Karpas-422 (cell line): ENCODE results near the gene BAHCC1. TPM values are rescaled to one million over a fixed set of nuclear protein-coding genes. Genes with fewer than 3 reads are reported as not detected.

ENCODE experiments used
- DNase-seq: peaks from one replicate; pipeline ENCODE4 v3.0.0-alpha.2; 2015
- H2AFZ ChIP-seq: fragments of 200-600 bp; sonication (generic); 2 replicates; pipeline ENCODE4 v1.6.1; 2014; ENCODE audit warnings: antibody characterized with exemption, low read length, mixed read lengths
- H3K27ac ChIP-seq: fragments of 200-600 bp; sonication (generic); 2 replicates; pipeline ENCODE4 v1.5.1; 2014; ENCODE audit warnings: mild to moderate bottlenecking, low read length, moderate library complexity
- H3K27me3 ChIP-seq: fragments of 200-600 bp; sonication (generic); 2 replicates; pipeline ENCODE4 v1.6.1; 2014; ENCODE audit warnings: low read length, mixed read lengths
- H3K36me3 ChIP-seq: fragments of 200-600 bp; sonication (generic); 2 replicates; pipeline ENCODE4 v1.6.1; 2014; ENCODE audit warnings: low read length, mixed read lengths; ENCODE audit not compliant: insufficient read depth
- H3K4me1 ChIP-seq: fragments of 200-600 bp; sonication (generic); 2 replicates; pipeline ENCODE4 v1.6.1; 2014; ENCODE audit warnings: mild to moderate bottlenecking, low read length, mixed read lengths
- H3K4me2 ChIP-seq: fragments of 200-600 bp; sonication (generic); 2 replicates; pipeline ENCODE4 v1.6.1; 2014; ENCODE audit warnings: low read length, low read depth, mild to moderate bottlenecking; ENCODE audit not compliant: poor library complexity, severe bottlenecking
- H3K4me3 ChIP-seq: fragments of 200-600 bp; sonication (generic); 2 replicates; pipeline ENCODE4 v1.5.1; 2014; ENCODE audit warnings: mild to moderate bottlenecking, antibody characterized with exemption, low read length, mixed read lengths
- H3K79me2 ChIP-seq: fragments of 200-600 bp; sonication (generic); 2 replicates; pipeline ENCODE4 v1.6.1; 2014; ENCODE audit warnings: mild to moderate bottlenecking, low read length, mixed read lengths
- H3K9ac ChIP-seq: fragments of 200-600 bp; sonication (generic); 2 replicates; pipeline ENCODE4 v1.6.0; 2014; ENCODE audit warnings: low read length
- H3K9me2 ChIP-seq: fragments of 200-600 bp; sonication (generic), shearing (Covaris generic); replicated peaks from 2 replicates; pipeline ENCODE4 v1.6.0; 2014; ENCODE audit warnings: mild to moderate bottlenecking, low read length, moderate library complexity; ENCODE audit not compliant: insufficient read depth
- H3K9me3 ChIP-seq: fragments of 300-700, 200-600 bp; sonication (generic); 2 replicates; pipeline ENCODE4 v1.6.1; 2014; ENCODE audit warnings: low read length, mixed read lengths
- H4K20me1 ChIP-seq: fragments of 200-600 bp; sonication (generic); 2 replicates; pipeline ENCODE4 v1.6.1; 2014; ENCODE audit warnings: mild to moderate bottlenecking, antibody characterized with exemption, low read length, low read depth; ENCODE audit not compliant: insufficient read depth
- total RNA-seq: library from RNA; depleted of rRNA; stranded (reverse); fragments of >200 nt; shearing (Covaris generic); gene quantifications from 2 replicates; pipeline ENCODE4 v1.2.3, GENCODE V29; 2014; ENCODE audit warnings: low replicate concordance; rRNA removed

BAHCC1 gene
- not detected in 2 replicates for total RNA-seq

DNA sequence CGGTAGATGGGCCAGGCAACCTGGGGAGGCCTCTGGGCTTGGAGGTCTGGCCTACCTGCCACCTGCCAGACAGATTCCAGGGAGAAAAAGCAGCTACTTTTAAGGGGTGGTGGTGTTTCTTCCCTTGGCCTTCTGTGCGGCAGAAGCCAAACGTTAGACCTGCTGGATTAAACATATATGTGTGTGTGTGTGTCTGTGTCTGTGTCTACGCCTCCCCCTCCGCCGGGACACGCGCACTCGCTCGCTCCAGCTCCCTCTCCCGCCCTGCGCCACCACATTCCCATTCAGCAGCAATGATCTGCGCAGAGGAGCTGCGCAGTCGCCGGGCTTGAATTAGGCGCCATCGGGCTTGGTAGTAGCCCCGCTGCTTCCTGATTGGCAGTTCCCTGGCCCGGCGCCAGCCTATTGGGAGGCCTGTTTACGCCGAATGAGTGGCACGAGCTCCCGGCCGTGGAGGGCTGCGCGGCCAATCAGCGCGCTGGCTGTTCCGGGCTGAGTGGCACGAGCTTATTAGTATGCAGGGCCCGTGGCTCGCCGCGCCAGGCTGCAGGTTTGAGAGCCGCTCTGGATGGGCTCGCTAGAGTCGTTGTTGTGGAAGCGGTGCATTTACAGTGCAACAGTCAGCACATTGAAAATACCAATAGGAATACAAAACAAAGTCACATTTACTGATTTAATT, at the start of gene BAHCC1:
BAHCC1 (plus strand) TSS at position 537 of the 679 bp plus-strand sequence. CDS start 4,283 bp downstream, outside the sequence.
- Histone ChIP-seq H3K27me3 (no peaks in the 10 kb centered on the region), H4K20me1 (no peaks in the 10 kb centered on the region), H3K9me3 (no peaks in the 10 kb centered on the region), H3K4me3 (no peak within 1 kb of the TSS), H3K4me1 (no peaks in the 10 kb centered on the region), H3K4me2 (no peak within 1 kb of the TSS), H3K9me2 (no peaks in the 10 kb centered on the region), H3K36me3 (no peaks in the 10 kb centered on the region), H2AFZ (no peak within 1 kb of the TSS), H3K79me2 (no peaks in the 10 kb centered on the region), H3K9ac (no peak within 1 kb of the TSS), H3K27ac (no peak within 1 kb of the TSS)
- no peak for DNase-seq

DNA sequence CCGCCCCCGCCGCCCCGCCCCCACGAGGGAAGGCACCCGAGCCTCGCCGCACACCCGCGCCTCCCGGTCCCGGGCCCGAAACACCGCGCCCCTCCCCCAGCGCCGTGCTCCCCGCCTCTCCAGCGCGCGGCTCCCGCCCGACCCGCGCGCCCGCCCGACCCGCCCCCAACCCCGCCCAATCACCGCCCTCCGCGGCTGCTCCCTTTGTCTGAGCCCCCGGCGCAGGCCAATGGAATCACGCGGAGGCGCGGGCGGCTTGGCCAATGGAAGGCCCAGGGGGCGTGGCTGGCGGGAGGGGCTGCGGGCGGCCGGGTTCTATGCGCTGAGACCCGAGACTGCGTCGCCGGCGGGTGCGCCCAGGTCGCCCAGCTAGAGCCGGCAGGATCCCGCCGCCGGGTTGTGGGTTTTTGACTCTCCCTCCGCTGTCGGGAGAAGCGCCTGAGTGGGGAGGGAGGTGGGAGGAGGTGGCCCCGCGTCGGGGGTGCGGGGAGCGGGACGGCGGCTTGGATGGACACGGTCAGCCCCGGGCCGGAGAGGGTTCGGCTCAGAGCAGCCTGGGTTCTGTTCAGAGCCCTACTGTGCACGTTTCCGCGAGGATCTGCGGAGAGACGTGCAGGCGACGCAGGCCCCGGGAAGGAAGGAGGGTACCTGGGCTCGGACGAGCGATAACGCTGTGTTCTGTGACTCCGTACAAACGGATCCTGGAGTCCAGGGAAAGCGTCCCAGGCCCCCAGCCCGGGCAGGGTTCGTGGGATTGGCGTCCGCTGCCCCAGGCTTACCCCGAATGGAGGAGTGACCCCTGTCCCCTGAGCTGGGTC, 49.0 kb upstream of the BAHCC1 start:
- no peaks in the 10 kb centered on the region for H3K79me2 ChIP-seq
- H3K4me1 ChIP-seq: peaks cover 3% of the 10 kb centered on the region
- H3K9ac ChIP-seq: no peak overlapping the region

DNA sequence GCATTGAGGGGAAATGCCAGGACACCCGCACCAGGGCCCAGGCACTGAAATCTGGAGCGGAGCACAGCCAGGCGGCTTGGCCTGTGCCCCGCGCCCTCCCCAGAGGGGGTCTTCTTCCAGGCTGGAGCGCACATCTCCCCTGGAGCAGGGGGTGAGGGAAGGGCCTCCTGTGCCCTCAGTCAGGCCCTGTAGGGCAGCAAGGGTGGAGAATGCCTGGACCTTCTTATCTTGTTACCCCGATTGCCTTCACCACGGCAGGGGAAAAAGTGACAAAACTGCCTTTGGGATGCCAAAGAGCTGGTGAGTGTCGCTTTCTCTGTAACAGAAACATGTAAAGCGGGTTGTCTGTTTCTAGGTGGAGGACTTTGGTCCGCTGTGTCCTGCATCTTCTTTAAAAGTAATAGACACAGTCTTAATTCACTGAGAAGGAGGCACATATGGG, 48.3 kb upstream of the BAHCC1 start:
- H4K20me1 ChIP-seq: no peaks in the 10 kb centered on the region
- no peaks in the 10 kb centered on the region for H3K27me3 ChIP-seq
- H3K4me1 ChIP-seq: peaks cover 3% of the 10 kb centered on the region
- no peak overlapping the region for H3K27ac ChIP-seq
- no peaks in the 10 kb centered on the region for H3K9me3 ChIP-seq
- no peaks in the 10 kb centered on the region for H3K36me3 ChIP-seq
- H3K4me2 ChIP-seq: no peak overlapping the region
- H3K79me2 ChIP-seq: no peaks in the 10 kb centered on the region
- H3K9me2 ChIP-seq: no peaks in the 10 kb centered on the region
- H2AFZ ChIP-seq: no peak overlapping the region
- H3K4me3 ChIP-seq: no peak overlapping the region
- no peak overlapping the region for H3K9ac ChIP-seq
- no peak for DNase-seq

More for the DNA sequence above, 49.0 kb upstream of the BAHCC1 start:
- H3K4me2 ChIP-seq: no peak overlapping the region
- H3K9me3 ChIP-seq: no peaks in the 10 kb centered on the region
- DNase-seq: peak; percentile 97
- H3K4me3 ChIP-seq: no peak overlapping the region; the same call in 1 of the 2 replicates
- no peaks in the 10 kb centered on the region for H3K36me3 ChIP-seq
- H3K27ac ChIP-seq: no peak overlapping the region
- peak overlapping the region; percentile 75 for H2AFZ ChIP-seq
- no peaks in the 10 kb centered on the region for H3K9me2 ChIP-seq
- H4K20me1 ChIP-seq: no peaks in the 10 kb centered on the region
- H3K27me3 ChIP-seq: no peaks in the 10 kb centered on the region

- Histone ChIP-seq H3K4me2 (no peak overlapping the region), H2AFZ (no peak overlapping the region), H4K20me1 (no peaks in the 10 kb centered on the region), H3K9me2 (no peaks in the 10 kb centered on the region), H3K27me3 (no peaks in the 10 kb centered on the region), H3K27ac (no peak overlapping the region), H3K9me3 (no peaks in the 10 kb centered on the region), H3K4me3 (no peak overlapping the region), H3K4me1 (peaks cover 3% of the 10 kb centered on the region), H3K9ac (no peak overlapping the region), H3K79me2 (no peaks in the 10 kb centered on the region), H3K36me3 (no peaks in the 10 kb centered on the region)
- DNase-seq: no peak
Observed at GRCh38 chr17:81347437-81347836, 47.8 kb upstream of the BAHCC1 start.

DNA sequence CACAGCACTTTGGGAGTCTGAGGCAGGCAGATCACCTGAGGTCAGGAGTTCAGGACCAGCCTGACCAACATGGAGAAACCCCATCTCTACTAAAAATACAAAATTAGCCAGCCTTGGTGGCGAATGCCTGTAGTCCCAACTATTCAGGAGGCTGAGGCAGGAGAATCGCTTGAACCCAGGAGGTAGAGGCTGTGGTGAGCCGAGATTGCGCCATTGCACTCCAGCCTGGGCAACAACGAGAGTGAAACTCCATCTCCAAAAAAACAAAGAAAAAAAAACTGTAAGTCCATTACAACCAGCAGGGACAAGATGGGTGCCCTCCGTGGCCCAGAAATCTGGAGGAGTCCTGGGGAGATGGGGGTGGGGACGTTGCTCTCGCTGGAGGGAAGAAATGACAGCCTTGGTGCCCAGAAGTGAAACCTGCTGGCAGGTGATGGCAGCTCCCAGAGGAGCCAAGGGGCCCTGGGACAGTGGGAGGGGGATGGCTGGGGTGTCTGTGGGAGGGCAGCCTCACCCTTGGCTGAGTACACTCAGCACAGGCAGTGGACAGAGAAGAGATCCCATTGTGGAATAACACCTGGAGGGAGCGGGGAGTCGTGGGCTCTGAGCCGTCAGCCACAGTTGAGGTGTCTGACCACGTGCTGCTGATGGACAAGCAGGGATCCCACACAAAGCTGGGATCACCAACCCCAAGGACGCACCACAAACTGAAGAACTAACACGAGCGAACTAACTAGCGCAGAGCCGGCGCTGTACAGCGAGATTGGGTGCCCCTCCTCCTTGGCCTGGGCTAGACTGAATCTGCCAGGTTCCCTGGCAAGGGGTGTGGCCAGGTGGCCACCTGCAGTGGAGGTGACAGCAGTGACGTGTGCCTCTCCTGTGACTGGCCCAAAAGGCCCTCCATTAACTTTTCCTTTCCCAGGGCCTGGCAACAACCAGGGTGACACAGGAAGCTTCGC, 46.9 kb upstream of the BAHCC1 start:
- Histone ChIP-seq H3K9ac (no peak overlapping the region), H3K9me3 (no peaks in the 10 kb centered on the region), H3K4me1 (peaks cover 3% of the 10 kb centered on the region), H3K36me3 (no peaks in the 10 kb centered on the region), H3K4me3 (no peak overlapping the region), H3K9me2 (no peaks in the 10 kb centered on the region), H3K79me2 (no peaks in the 10 kb centered on the region), H3K27ac (no peak overlapping the region), H3K4me2 (no peak overlapping the region), H3K27me3 (no peaks in the 10 kb centered on the region), H4K20me1 (no peaks in the 10 kb centered on the region), H2AFZ (no peak overlapping the region)
- no peak for DNase-seq

DNA sequence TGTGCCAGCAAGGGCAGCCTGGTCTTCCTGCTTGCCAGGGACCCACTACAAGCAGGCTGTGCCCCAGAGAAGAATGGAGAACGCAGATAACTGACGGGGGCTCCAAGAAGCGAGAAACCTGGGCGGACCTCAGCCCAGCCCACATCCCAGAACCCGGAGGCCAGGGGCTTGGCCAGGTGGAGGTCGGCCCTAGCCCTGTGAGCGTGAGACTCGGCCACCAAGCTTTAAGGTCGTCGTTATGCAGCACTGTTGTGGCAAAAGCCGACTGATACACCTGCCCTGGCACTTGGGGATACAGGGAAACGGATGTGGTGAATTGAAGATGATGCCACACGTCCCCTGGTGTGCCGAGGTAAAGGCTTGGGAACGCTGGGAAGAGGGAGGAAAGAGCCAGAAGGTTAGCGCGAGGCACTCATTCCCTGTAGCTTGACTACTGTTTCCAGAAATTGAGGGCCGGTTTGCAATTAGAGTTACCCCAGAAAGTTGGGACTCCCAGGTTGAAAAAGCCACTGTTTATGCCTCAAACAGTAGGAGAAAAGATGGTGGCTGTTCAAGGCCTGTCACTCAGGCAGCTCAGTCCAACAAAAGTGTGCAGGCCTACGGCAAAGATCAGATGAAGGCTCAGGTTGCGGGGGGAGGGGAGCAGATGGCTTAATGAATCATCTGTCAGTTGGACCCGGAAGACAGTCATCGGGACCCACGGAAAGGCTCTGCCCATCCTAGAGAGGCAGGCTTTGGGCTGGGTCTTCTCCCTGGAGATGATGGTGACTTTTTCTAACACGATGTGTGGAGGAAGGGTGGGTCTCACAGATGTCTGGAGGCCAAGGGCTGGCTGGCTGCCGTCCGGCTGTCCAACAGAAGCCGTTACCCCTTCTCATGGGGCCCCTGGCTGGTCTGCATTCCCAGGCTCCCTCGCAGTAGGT, 45.6 kb upstream of the BAHCC1 start:
- peaks cover 3% of the 10 kb centered on the region for H3K4me1 ChIP-seq
- no peaks in the 10 kb centered on the region for H3K36me3 ChIP-seq
- no peak overlapping the region for H3K4me2 ChIP-seq
- H3K27me3 ChIP-seq: no peaks in the 10 kb centered on the region
- no peak overlapping the region for H2AFZ ChIP-seq
- H3K79me2 ChIP-seq: no peaks in the 10 kb centered on the region
- H3K27ac ChIP-seq: no peak overlapping the region
- no peaks in the 10 kb centered on the region for H3K9me2 ChIP-seq
- H3K9ac ChIP-seq: no peak overlapping the region
- H3K9me3 ChIP-seq: no peaks in the 10 kb centered on the region
- no peaks in the 10 kb centered on the region for H4K20me1 ChIP-seq
- H3K4me3 ChIP-seq: no peak overlapping the region
- DNase-seq: no peak

- no peaks in the 10 kb centered on the region for H3K79me2 ChIP-seq
- no peaks in the 10 kb centered on the region for H4K20me1 ChIP-seq
- H3K36me3 ChIP-seq: no peaks in the 10 kb centered on the region
- H3K9me2 ChIP-seq: no peaks in the 10 kb centered on the region
- peaks cover 3% of the 10 kb centered on the region for H3K4me1 ChIP-seq
- no peaks in the 10 kb centered on the region for H3K27me3 ChIP-seq
- no peak overlapping the region for H3K4me3 ChIP-seq
- no peak for DNase-seq
- H3K27ac ChIP-seq: no peak overlapping the region
- H3K9ac ChIP-seq: no peak overlapping the region
- H2AFZ ChIP-seq: no peak overlapping the region
- H3K9me3 ChIP-seq: no peaks in the 10 kb centered on the region
- H3K4me2 ChIP-seq: no peak overlapping the region
Observed at GRCh38 chr17:81350320-81350890, 44.9 kb upstream of the BAHCC1 start.
